NCI-H187 (cell line): ENCODE measurements around the gene MYT1.
"Not testable (repeated sequence)": the region's sequence is repeated elsewhere in the genome, so short reads cannot be mapped to it uniquely, and the experiment has no call there.

ENCODE experiments used
- DNase-seq, 2 experiments: peaks; one replicate each; lab custom pipeline; 2025; lab: John Stamatoyannopoulos, UW

The MYT1 gene

DNA sequence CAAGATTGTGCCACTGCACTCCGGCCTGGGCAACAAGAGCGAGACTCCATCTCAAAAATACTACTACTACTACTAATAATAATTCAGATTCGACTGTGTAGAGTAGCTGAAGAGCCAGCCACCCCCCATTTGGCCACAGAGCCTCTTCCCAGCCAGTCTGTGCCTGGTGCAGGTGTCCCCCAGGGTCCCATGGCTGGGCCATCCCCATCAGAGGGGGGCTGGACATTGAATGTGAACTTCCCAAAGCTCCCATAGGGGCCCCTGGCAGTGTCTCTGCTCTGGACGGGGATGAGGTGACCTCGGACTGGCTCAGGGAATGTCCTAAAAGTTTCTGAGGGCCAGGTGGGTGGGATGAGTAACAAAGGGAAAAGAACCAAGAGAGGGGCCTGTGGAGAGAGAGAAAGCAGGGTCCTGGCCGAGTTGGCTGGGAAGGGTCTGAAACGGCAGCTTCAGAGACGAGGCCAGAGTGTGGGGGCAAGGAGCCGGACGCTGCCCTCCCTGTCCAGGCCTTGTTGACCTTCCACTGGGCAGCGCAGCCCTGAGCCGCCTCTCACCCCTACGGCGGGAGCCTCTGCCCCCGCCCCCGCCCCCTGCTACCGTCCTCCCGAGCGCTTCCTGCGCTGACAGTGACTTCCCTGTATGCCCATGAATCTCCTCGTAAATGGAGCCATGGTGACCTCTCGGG lies 66.4 kb downstream of the MYT1 start:
- no peak for DNase-seq

DNA sequence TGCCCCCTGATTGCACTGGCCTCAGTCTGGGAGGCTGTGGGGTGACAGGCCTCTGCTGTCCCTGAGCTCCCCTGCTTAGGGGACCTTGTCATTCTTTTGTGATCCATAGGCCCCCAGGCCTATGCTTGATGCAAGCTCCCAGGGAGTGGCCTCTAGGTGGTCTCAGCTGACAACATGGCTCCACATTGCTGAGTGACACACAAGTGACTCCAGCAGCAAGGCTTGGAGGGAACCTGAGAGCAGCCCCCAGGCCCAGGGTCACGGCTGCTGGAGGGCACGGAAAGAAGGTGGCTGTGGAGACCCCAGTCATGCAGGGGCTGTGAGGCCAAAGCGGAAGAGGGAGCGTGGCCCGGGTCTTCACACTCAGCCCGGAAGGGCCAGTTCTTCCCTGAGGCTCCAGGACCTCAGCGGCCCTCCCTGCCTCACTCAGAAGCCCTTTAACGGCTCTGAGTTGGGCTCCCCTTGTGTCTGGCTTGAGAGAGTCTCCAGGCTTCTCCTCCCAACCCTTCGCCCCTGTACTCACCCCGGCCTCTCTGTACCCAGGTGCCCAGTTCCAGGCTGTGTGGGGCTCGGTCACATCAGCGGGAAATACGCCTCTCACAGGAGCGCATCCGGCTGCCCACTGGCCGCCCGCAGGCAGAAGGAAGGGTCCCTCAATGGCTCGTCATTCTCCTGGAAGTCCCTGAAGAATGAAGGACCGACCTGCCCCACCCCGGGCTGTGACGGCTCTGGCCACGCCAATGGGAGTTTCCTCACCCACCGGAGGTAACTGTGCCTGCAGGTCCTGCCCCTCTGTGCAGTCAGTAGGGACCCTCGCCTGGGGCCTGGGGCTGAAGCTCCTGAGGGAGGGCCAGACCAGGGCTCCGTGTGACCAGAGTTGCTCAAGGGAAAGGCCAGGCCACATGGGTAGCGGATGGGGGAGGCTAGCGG lies 67.6 kb downstream of the MYT1 start:
- DNase-seq, result no peak

GRCh38 chr20:64232794-64233193 lies 68.5 kb downstream of the MYT1 start:
- no peak for DNase-seq

DNA sequence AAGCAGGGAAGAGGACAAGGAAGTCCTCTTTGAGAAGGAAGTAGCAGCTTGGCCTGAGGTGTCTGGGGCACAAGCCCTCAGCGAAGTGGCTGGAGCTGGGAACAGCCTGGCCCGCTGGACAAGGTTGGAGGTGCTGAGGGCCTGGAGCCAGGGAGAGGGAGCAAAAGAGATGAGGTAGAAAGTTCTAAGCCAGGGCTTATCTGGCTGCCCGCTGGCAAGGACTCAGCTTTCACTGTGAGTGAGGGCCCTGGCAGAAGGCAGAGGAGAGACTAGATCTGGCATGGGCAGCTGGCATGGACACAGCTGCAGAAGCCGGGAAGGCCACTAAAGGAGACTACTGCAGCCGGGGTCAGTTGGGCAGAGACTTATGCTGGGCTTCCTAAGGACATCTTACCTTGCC lies 69.5 kb downstream of the MYT1 start:
- no peak for DNase-seq

GRCh38 chr20:64234291-64234791 lies 70.1 kb downstream of the MYT1 start:
- no peak for DNase-seq

- DNase-seq, result not testable (repeated sequence)
Measured at GRCh38 chr20:64234921-64235565, 70.8 kb downstream of the MYT1 start.

DNA sequence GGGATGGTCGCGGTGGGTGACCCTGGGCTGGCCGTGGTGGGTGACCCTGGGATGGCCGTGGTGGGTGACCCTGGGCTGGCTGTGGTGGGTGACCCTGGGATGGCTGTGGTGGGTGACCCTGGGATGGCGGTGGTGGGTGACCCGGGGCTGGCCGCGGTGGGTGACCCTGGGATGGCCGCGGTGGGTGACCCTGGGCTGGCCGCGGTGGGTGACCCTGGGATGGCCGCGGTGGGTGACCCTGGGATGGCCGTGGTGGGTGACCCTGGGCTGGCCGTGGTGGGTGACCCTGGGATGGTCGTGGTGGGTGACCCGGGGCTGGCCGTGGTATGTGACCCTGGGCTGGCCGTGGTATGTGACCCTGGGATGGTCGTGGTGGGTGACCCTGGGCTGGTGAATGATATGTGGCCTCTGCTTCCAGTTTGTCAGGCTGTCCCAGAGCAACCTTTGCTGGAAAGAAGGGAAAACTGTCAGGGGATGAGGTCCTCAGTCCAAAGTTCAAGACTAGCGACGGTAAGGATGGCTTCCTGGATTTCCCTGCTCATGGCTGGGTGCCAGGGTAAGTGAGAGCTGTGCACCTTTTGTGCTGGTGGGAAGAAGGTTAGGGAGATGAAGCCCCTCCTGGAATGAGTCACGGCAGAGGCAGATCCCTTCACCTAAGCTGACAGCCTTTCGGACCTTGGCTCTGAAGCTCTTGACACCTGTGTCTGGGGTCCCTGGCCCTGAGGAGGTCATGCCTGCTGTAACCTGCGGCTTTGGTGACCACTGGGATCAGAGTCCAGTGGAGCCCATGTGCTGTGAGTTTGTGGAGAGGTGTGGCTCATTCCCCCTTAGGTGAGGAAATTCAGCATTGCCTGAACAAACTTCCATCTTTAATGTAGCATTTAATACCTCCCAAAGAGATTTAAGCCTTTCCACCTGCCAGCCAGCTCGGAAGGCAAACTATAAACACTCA lies 72.2 kb downstream of the MYT1 start:
- no peak for DNase-seq

DNA sequence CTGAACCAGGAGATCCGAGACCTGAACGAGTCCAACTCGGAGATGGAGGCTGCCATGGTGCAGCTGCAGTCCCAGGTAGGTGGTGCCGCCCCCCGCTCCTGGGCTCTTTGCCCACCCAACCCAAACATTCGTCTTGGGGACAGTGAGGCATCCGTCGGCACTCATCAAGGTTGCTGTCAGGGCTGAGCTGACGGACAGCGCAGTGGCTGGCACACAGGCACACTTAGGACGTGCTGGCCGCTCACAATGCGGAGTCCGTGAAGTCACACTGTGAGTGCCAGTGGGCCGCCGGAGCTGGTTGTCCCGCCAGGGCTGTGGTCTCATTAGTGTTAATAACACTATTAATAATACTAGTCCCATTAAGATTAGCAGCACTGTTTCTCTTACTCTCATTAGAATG lies 73.1 kb downstream of the MYT1 start:
- DNase-seq, result no peak

DNA sequence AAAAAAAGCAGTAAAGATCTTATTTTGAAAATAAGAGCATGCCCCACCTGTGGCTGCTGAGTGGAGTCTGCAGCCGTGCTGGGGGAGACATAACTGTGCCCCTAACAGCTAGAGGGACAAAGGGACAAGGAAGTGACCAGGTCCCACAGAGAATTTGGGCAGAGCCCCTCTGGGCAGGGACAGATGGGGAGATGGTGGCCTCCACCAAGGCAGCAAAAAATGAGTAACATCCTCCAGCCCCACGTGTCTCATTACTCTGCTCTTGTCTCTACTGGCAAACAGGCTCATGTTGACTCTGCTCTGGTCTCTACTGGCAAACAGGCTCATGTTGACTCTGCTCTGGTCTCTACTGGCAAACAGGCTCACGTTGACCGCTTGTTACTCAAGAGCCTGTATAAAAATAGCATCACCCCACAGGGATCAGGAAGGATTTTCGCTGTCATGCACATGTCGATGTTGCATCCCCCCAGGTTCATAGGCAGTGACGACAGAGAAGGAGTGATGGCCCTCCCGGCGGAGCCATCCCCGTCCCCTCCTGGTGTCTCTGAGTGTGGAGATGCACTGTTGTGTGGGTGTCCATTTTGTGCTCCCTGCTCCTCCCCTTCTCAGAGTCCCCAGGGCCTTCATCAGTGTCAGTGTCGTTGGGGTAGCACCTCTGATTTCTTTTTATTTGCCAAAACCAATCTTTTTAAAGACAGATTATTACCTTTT lies 74.0 kb downstream of the MYT1 start:
- DNase-seq, result no peak

DNA sequence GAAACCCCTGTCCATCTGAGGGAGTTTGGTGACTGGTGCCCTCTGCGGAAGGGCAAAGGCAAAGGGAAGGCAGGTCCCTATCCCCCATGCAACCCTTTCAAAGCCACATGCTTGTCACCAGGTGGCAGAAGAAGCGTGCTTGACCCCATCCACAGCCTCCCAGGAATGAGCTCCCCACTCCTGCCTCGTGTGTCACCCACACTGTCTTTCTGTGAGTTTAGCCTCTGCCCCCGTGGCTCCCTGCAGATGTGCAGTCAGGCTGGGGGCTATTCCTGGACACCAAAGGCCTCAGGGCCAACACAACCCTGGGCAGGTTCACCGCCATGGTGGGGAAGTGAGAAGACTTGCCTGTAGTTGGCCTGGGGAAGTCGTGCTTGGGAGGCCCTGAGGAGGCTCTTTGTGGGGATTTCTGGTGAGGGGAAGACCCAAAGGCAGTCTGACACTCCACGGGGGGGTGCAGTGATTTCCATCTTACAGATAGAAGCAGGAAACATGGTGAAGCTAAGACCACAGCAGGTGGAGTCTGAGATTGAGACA lies 74.7 kb downstream of the MYT1 start:
- DNase-seq, result no peak

GRCh38 chr20:64239449-64240242 lies 75.4 kb downstream of the MYT1 start:
- no peak for DNase-seq

GRCh38 chr20:64240243-64241015 lies 76.2 kb downstream of the MYT1 start:
- DNase-seq, result no peak

DNA sequence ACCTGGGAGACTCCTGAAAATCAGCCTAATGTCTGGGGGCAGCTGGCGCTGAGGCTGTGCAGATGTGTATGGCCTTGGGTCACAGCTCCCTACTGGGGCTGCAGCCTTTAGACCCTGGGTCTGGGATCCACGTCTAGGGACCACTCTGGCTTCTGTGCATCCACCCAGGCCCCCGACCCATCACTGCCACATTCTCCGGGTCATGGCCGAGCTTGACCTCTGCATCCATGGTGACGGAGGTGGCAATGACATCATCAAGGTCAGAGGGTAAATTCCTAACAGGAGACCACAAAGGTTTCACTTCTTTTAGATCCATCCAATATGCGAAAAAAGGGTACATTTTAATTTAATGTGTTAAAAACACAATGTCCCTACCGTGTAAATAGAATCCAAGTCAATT lies 76.8 kb downstream of the MYT1 start:
- DNase-seq, result no peak

GRCh38 chr20:64242003-64242796 lies 77.9 kb downstream of the MYT1 start:
- no peak for DNase-seq

GRCh38 chr20:64242797-64243475 lies 78.7 kb downstream of the MYT1 start:
- DNase-seq, result no peak

GRCh38 chr20:64244281-64244805 lies 80.1 kb downstream of the MYT1 start:
- no peak for DNase-seq
